ENCODE measurements around the gene CARM1.
"Not testable (repeated sequence)": the region's sequence is repeated elsewhere in the genome, so short reads cannot be mapped to it uniquely, and the experiment has no call there.

DNA sequence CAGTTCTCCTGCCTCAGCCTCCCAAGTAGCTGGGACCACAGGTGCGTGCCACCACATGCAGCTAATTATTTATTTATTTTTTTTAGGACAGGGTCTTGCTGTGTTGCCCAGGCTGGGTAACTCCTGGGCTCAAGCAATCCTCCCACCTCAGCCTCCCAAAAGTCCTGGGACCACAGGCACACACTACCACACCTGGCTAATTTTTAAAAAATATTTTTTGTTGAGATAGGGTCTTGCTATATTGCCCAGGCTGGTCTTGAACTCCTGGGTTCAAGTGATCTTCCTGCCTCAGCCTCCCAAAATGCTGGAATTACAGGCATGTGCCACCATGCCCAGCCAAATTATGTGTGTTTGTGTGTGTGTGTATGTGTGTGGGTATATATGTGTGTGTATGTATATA is 14.5 kb upstream of the CARM1 start:
- TF ChIP-seq, protein P1, sequence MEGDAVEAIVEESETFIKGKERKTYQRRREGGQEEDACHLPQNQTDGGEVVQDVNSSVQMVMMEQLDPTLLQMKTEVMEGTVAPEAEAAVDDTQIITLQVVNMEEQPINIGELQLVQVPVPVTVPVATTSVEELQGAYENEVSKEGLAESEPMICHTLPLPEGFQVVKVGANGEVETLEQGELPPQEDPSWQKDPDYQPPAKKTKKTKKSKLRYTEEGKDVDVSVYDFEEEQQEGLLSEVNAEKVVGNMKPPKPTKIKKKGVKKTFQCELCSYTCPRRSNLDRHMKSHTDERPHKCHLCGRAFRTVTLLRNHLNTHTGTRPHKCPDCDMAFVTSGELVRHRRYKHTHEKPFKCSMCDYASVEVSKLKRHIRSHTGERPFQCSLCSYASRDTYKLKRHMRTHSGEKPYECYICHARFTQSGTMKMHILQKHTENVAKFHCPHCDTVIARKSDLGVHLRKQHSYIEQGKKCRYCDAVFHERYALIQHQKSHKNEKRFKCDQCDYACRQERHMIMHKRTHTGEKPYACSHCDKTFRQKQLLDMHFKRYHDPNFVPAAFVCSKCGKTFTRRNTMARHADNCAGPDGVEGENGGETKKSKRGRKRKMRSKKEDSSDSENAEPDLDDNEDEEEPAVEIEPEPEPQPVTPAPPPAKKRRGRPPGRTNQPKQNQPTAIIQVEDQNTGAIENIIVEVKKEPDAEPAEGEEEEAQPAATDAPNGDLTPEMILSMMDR (conservative IDR thresholded peaks at IDR 0.05 in 1 of 2, IDR thresholded peaks at IDR 0.05 in 1 of 2; ENCODE audit: low read depth in 1 of 2, low read length in 2 of 2), result not testable (repeated sequence)
- not testable (repeated sequence) for TF ChIP-seq EZH2 (IDR thresholded peaks at IDR 0.05; ENCODE audit: low read length, missing control alignments)
